ENCODE results near the gene FOXO1. TPM values are rescaled to one million over a fixed set of nuclear protein-coding genes. Genes with fewer than 3 reads are reported as not detected.

Gene FOXO1
- total RNA-seq, 1 donor from 2014 or later = 8.9 TPM

DNA sequence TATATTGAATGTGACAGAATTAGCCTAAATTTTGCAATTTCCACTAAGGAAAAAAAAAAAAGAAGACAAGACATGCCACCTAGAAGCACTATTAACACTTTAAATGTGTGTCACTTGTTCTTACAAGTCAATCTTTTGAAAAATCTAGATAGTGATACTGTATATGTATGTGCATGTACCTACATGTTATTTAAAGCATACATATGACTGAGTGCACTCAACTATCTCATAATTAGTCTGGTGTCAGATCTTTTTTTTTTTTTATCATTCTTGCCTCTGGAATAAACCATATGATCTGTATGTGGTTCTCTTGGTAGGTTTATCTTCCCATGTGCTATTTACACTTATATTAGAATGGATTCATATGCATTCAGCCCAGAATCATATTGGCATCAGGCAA lies 62.3 kb downstream of the FOXO1 start:
- TF ChIP-seq, protein P1, sequence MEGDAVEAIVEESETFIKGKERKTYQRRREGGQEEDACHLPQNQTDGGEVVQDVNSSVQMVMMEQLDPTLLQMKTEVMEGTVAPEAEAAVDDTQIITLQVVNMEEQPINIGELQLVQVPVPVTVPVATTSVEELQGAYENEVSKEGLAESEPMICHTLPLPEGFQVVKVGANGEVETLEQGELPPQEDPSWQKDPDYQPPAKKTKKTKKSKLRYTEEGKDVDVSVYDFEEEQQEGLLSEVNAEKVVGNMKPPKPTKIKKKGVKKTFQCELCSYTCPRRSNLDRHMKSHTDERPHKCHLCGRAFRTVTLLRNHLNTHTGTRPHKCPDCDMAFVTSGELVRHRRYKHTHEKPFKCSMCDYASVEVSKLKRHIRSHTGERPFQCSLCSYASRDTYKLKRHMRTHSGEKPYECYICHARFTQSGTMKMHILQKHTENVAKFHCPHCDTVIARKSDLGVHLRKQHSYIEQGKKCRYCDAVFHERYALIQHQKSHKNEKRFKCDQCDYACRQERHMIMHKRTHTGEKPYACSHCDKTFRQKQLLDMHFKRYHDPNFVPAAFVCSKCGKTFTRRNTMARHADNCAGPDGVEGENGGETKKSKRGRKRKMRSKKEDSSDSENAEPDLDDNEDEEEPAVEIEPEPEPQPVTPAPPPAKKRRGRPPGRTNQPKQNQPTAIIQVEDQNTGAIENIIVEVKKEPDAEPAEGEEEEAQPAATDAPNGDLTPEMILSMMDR (conservative IDR thresholded peaks at IDR 0.05) = no peak
- Mint-ChIP-seq H3K27ac (ENCODE audit: unreplicated experiment) (no peak overlapping the region), H3K9me3 (peaks cover 3% of the 10 kb centered on the region), H3K36me3 (ENCODE audit: low read depth) (peaks cover 3% of the 10 kb centered on the region), H3K4me1 (no peaks in the 10 kb centered on the region), H3K27me3 (ENCODE audit: low read depth) (no peaks in the 10 kb centered on the region), H3K4me3 (no peak overlapping the region)
- no peak for DNase-seq (ENCODE audit: low read depth, low spot score)

DNA sequence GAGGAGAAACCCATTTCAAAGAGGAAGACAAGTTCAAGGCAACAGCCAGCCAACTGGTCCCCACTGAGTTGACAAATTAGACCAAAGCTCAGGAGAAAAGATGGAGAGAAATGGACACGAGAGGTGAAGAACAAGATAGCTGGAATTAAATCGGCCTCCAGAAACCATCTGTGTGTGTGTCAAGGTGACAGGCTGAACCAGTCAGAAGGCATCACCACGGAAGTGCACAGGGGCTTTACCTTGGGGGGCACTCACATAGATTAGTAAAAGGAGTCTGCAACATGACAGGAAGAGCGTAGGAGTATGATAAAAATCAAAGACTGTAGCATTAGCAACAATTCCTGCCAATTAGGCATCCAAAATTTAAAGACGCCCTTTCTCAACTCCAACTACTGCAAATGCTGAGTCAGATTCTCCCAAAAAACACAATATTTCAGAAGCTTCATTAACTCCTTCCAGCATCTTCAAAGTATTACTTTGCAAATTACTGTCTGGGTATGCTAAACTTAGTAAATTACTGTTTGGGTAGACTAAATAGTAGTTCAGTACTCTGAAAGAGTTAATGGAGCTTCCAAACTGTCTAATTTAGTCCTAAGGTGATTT lies 66.2 kb downstream of the FOXO1 start:
- Mint-ChIP-seq H3K9me3 (no peaks in the 10 kb centered on the region), H3K36me3 (ENCODE audit: low read depth) (peaks cover 3% of the 10 kb centered on the region), H3K27ac (ENCODE audit: unreplicated experiment) (no peak overlapping the region), H3K4me1 (peaks cover 8% of the 10 kb centered on the region), H3K27me3 (ENCODE audit: low read depth) (no peaks in the 10 kb centered on the region), H3K4me3 (no peak overlapping the region)
- no peak for DNase-seq (ENCODE audit: low read depth, low spot score)
- TF ChIP-seq, protein P1 (conservative IDR thresholded peaks at IDR 0.05) = no peak

DNA sequence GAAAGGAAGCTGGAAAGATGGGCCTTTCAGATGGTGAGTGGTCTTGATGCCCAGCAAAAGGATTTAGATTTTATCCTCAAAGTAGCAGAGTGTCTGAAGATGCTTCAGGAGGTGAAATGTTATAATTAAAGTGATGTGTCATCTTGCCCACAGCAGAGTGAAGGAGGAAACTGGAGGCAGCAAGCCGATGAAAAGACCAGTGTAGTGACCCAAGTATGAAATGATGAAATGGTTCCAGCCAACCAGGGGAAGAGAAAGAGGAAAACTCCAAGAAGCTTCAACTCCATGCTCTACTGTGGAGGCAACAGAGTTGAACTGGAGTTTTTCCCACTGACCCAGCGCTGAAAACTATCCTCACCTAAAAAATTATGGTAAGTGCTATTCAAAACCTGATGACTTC lies 66.7 kb downstream of the FOXO1 start:
- Mint-ChIP-seq H3K9me3 (no peaks in the 10 kb centered on the region), H3K4me1 (peaks cover 8% of the 10 kb centered on the region), H3K27me3 (ENCODE audit: low read depth) (no peaks in the 10 kb centered on the region), H3K4me3 (no peak overlapping the region), H3K36me3 (ENCODE audit: low read depth) (peaks cover 3% of the 10 kb centered on the region), H3K27ac (ENCODE audit: unreplicated experiment) (no peak overlapping the region)
- TF ChIP-seq, protein P1 (conservative IDR thresholded peaks at IDR 0.05) = no peak
- DNase-seq (ENCODE audit: low read depth, low spot score) = no peak

DNA sequence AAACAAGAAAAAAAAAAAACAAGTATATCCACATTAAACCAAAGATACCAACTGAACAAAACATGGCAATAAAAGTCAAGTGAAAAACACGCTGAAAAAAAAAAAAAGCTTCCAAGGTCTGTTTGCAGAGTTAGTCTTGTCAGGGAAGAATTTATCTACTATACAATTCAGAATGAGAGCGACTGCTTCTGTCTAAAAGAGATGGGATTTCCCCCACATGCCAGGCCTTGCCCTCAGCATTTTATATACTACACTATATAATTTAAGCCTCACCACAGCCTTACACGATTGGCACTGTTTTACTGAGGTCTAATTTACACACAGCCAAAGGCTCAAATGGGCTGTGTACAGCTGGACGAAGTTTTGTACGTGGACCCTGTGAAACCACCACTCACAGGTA lies 67.3 kb downstream of the FOXO1 start:
- no peak overlapping the region for H3K4me3 Mint-ChIP-seq
- no peak for DNase-seq (ENCODE audit: low read depth, low spot score)
- H3K27ac Mint-ChIP-seq (ENCODE audit: unreplicated experiment) = no peak overlapping the region
- H3K4me1 Mint-ChIP-seq = peaks cover 9% of the 10 kb centered on the region
- TF ChIP-seq, protein P1 (conservative IDR thresholded peaks at IDR 0.05) = no peak
- H3K9me3 Mint-ChIP-seq = no peaks in the 10 kb centered on the region
- peaks cover 3% of the 10 kb centered on the region for H3K36me3 Mint-ChIP-seq (ENCODE audit: low read depth)
- no peaks in the 10 kb centered on the region for H3K27me3 Mint-ChIP-seq (ENCODE audit: low read depth)

DNA sequence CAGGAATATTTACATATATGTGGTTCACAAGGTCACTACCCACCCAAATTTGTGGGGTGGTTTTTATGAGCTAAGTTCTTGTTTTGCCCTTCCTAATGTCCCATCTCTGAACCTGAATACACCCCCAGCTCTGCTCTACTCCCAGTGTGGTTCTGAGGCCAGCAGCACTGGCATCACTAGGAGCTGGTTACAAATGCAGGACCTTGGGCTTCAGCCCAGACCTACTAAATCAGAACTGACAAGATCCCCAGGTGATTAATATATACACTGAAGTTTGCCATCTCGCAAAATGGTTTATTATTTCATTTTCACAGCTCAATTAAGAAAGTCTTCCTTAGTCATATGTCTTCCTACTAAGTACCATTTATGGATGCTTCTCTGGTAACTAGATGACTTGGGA lies 67.9 kb downstream of the FOXO1 start:
- Mint-ChIP-seq H3K4me1 (peaks cover 12% of the 10 kb centered on the region), H3K27me3 (ENCODE audit: low read depth) (no peaks in the 10 kb centered on the region), H3K27ac (ENCODE audit: unreplicated experiment) (no peak overlapping the region), H3K9me3 (no peaks in the 10 kb centered on the region), H3K4me3 (no peak overlapping the region), H3K36me3 (ENCODE audit: low read depth) (peaks cover 3% of the 10 kb centered on the region)
- DNase-seq (ENCODE audit: low read depth, low spot score) = no peak
- TF ChIP-seq, protein P1 (conservative IDR thresholded peaks at IDR 0.05) = no peak

All from neural crest cell (in vitro differentiated cells).